HG03442 (cell line): ENCODE data around the gene BMP7.

Experiments
- ATAC-seq: cut with Tn5 transposase; IDR thresholded peaks from one replicate; pipeline ENCODE4 v1.9.1; 2021; ENCODE audit warnings: mild to moderate bottlenecking, moderate library complexity; ENCODE audit not compliant: unreplicated experiment

The BMP7 gene

GRCh38 chr20:57234556-57235251 lies 31.7 kb downstream of the BMP7 start:
- ATAC-seq: no peak

GRCh38 chr20:57231951-57232428 lies 34.5 kb downstream of the BMP7 start:
- no peak for ATAC-seq

GRCh38 chr20:57231161-57231560 lies 35.3 kb downstream of the BMP7 start:
- ATAC-seq: no peak

DNA sequence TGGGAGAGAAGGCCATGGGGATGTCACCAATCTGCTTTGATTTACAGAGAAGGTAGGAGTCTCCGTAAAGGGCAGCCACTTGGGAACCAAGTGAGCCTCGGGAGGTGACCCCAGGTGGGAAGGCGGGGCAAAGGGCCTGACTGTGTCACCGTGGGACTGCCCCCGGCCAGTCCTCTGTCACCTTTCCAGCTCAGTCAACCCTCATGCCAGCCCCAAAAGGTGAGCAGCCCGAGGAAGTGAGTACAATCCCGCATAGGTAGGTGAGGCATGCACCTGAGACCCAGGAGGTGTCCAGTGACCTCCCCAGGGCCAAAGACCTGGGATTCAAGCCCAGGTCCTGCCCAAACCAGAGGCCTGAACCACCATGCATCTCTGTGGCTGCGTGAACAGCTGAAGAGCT lies 36.2 kb downstream of the BMP7 start:
- no peak for ATAC-seq

DNA sequence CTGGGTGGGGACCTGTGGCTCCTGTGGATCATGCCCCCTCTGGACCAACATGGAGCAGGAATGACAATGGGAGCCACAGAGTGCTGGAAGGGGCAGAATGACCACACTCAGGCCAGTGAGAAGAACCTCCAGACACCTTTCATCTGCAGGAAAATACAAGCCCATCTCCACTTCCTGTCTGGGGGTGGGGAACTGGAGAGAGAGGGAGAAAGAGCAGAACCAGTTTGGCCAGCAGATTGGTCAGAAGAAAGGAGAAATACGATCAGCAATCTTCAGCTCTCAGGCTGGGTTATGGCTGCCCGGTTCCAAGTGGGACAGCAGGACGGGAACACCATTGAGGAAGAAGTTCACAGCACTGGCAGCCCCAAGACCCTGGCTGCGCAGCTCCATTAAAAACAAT lies 37.0 kb downstream of the BMP7 start:
- ATAC-seq: no peak

GRCh38 chr20:57225830-57226229 lies 40.6 kb downstream of the BMP7 start:
- ATAC-seq: no peak

DNA sequence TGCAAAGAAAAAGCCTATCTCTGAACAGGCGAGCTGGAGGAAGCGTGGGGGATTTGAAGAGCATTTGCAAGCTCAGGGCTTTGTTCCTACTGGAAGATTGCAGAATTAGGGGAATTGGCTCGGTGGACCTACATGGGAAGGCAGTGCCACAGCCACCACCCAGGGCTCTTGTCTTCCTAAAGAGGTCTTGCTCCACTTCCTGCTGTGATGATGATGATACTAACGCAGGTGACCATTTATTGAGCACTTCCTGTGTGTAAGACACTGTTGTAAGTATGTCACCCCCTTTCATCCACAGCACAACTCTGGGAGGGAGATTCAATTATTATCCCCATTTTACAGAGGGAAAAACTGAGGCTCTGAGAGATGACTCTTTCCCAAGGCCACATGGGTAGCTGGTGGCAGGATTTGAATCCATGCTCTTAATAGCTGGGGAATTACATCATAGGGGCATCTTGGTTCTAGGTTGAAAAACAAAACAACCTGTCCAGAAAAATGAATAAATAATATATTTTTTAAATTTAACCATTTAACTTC lies 41.2 kb downstream of the BMP7 start:
- no peak for ATAC-seq

GRCh38 chr20:57224641-57225138 lies 41.8 kb downstream of the BMP7 start:
- ATAC-seq: no peak

- ATAC-seq: no peak
Observed at GRCh38 chr20:57223648-57224489, 42.6 kb downstream of the BMP7 start.

- no peak for ATAC-seq
Observed at GRCh38 chr20:57222631-57222950, 43.9 kb downstream of the BMP7 start.

DNA sequence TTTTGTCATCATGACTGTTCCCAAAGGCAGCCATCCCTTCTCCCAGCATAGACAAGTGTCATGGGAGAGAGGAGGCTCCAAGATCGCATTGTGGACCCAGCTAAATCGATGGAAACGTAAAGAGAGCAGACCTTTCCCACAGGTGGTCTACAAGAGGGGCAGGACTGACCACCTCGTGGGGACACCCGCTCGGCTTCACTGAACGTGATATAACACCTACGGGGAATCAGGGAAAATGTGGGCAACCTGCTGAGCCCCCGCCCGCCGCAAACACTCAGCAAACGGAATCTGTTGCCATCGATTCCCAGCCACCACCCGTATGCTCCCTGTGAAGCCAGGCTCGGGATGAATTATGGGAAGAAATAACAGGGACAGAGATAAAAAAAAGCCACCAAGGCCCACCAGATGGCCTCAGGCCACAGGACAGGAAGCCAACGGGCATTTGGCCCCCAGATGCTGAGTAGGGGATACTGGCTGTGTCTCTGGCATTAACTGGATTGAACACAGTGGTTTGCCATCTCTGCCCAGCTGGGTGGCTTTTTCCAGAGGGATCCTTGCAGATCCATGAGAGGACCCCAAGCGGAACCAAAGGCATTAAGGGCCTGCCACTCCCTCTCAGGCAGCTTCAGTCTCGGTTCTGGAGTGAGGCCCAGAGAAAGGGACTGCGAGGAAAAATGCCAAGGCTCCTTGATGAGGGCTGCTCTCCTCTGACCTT lies 44.4 kb downstream of the BMP7 start:
- ATAC-seq: no peak

- no peak for ATAC-seq
Observed at GRCh38 chr20:57220337-57221145, 45.9 kb downstream of the BMP7 start.

- no peak for ATAC-seq
Observed at GRCh38 chr20:57219071-57219677, 47.3 kb downstream of the BMP7 start.

DNA sequence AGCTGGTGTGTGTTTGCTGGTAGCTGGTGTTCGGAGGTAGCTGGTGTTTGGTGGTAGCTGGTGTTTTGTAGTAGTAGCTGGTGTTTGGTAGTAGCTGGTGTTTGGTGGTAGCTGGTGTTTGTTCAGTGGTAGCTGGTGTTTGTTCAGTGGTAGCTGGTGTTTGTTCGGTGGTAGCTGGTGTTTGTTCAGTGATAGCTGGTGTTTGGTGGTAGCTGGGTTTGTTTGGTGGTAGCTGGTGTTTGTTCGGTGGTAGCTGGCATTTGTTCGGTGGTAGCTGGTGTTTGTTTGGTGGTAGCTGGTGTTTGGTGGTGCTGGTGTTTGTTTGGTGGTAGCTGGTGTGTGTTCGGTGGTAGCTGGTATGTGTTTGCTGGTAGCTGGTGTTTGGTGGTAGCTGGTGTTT lies 48.0 kb downstream of the BMP7 start:
- ATAC-seq: no peak

DNA sequence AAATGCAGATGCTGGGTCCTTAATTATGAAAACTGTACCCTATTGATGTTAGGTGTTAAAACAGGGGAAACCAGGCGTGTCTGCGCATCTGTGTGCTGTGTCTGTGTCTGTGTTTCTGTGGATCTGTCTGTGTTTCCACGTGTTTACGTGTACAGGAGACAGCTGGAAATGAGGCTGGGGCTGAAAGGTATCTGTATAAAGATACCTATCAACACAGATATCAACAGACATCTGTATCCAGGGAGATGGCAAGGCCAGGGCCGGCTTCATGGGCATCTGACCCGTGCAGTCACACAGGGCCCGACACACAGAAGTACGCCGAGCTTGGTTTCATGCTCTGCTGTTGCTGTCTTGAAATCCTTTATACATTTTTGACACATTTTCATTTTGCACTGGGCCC lies 48.6 kb downstream of the BMP7 start:
- ATAC-seq: no peak

GRCh38 chr20:57216669-57217068 lies 49.8 kb downstream of the BMP7 start:
- ATAC-seq: no peak

DNA sequence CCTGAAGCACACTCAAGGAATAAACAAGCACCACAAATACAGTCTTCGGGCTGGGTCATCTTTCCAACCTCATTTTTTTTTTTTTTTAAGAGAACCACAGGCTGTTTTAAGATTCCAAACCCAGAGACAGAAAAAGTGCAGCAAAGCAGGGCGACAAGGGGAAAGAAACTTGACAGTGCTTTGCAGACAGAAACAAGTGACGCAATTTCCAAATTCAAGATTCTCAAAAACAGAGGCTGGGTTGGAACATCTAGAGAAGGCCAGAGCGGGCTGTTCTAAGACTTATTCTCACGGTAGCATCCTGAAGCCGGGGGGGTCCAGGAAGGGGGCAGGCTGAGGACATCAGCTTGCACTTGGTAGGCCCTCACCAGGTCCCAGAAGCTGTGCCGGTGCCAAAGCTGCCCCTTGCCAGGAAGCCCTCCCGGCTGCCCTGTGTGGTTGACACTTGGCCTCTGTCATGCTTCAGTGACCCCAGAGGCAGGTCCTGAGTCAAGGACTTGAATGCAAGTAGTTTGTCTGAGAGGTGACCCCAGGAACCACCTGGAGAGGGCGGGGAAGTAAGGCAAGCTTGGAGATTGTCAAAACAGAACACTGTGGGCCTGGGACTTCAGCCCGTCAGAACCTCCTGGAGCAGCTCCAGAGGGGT lies 50.5 kb downstream of the BMP7 start:
- no peak for ATAC-seq

GRCh38 chr20:57215426-57215825 lies 51.0 kb downstream of the BMP7 start:
- no peak for ATAC-seq

DNA sequence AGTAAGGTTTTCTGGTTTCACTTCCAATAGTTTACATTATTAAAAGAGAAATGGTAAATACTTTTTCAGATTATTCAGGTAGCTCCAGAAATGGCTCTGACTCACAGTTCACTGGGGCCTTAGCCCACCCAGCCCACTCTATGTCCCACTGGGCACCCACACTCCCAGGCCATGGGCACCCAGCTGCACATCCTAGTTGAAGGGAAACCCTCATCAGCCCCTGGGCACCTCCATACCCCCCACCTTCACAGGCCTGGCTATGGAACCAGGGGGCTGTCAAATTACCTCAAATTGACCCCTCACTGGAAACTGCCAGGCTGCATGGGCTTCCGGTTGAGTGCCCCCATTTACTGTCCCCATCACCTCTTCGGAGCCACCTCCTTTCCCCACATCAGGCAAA lies 51.5 kb downstream of the BMP7 start:
- ATAC-seq: no peak

GRCh38 chr20:57214427-57214826 lies 52.0 kb downstream of the BMP7 start:
- ATAC-seq: no peak
